PC-9 (cell line): Measurements from ENCODE around the gene PBX1. TPM values are rescaled to one million over a fixed set of nuclear protein-coding genes. Genes with fewer than 3 reads are reported as not detected.

Experiments used
- BruUV-seq: library from RNA; stranded (reverse); fragments of 400-500 nt; replicated peaks from 2 replicates; lab custom pipeline; 2021; lab: Mats Ljungman, UMichigan
- CTCF ChIA-PET: fragments of 300-600 bp; sonication (Branson Sonifier 250); formaldehyde crosslinking; loops from one replicate; lab custom pipeline; 2022; ENCODE audit warnings: antibody characterized with exemption; lab: Charles Lee
- POLR2A ChIA-PET: fragments of 300-600 bp; sonication (Branson Sonifier 250); formaldehyde crosslinking; loops from one replicate; lab custom pipeline; 2022; ENCODE audit warnings: antibody characterized with exemption; ENCODE audit not compliant: unreplicated experiment; lab: Charles Lee
- DNase-seq, 2 experiments: peaks; one replicate each; pipeline versions ENCODE4 v3.0.0 to v3.0.0-alpha.2; 2015 to 2022; ENCODE audit warnings: mixed read lengths in 1 of 2
- H2AFZ ChIP-seq: fragments of 200-600 bp; sonication (generic); 2 replicates; pipeline ENCODE4 v1.8.1; 2017; ENCODE audit warnings: antibody characterized with exemption
- H3F3A ChIP-seq: fragments of 200-600 bp; sonication (generic); 2 replicates; pipeline ENCODE4 v1.8.1; 2017; ENCODE audit warnings: antibody characterized with exemption, mild to moderate bottlenecking, low read depth; ENCODE audit not compliant: insufficient read depth
- H3K27ac ChIP-seq: fragments of 200-600 bp; sonication (generic); 2 replicates; pipeline ENCODE4 v1.6.1; 2016; ENCODE audit warnings: mixed run types
- H3K27me3 ChIP-seq: fragments of 200-600 bp; sonication (generic); 2 replicates; pipeline ENCODE4 v1.6.1; 2016; ENCODE audit warnings: low read depth, mixed run types; ENCODE audit not compliant: insufficient read depth
- H3K36me3 ChIP-seq: fragments of 200-600 bp; sonication (generic); 2 replicates; pipeline ENCODE4 v1.6.1; 2016; ENCODE audit warnings: low read depth, mixed run types
- H3K4me1 ChIP-seq: fragments of 200-600 bp; sonication (generic); replicated peaks from 2 replicates; pipeline ENCODE4 v1.6.1; 2016; ENCODE audit warnings: mixed run types; ENCODE audit not compliant: insufficient read depth
- H3K4me2 ChIP-seq: fragments of 200-600 bp; sonication (generic); 2 replicates; pipeline ENCODE4 v1.6.1; 2017; ENCODE audit warnings: mixed run types
- H3K4me3 ChIP-seq: fragments of 200-600 bp; sonication (generic); 2 replicates; pipeline ENCODE4 v1.6.1; 2016; ENCODE audit warnings: mixed run types
- H3K79me2 ChIP-seq: fragments of 200-600 bp; sonication (generic); 2 replicates; pipeline ENCODE4 v1.6.1; 2017; ENCODE audit warnings: low read depth, mixed run types
- H3K9me2 ChIP-seq: fragments of 200-600 bp; sonication (generic); 2 replicates; pipeline ENCODE4 v1.8.1; 2017; ENCODE audit warnings: mild to moderate bottlenecking; ENCODE audit not compliant: insufficient read depth
- H3K9me3 ChIP-seq: fragments of 200-600 bp; sonication (generic); 2 replicates; pipeline ENCODE4 v1.8.1; 2016; ENCODE audit warnings: low read depth; ENCODE audit not compliant: insufficient read depth
- H4K20me1 ChIP-seq: fragments of 200-600 bp; sonication (generic); 2 replicates; pipeline ENCODE4 v1.8.1; 2017; ENCODE audit not compliant: insufficient read depth
- CTCF ChIP-seq: fragments of 200-600 bp; sonication (generic); conservative IDR thresholded peaks from 2 replicates; pipeline ENCODE4 v1.6.1; 2017; ENCODE audit warnings: mixed run types, antibody characterized with exemption, mild to moderate bottlenecking, moderate library complexity
- EZH2 ChIP-seq: fragments of 200-600 bp; sonication (generic); IDR thresholded peaks from 2 replicates; pipeline ENCODE4 v1.8.0; 2017; ENCODE audit warnings: antibody characterized with exemption, low read depth
- intact Hi-C: fragments of 100-400 bp; cut with micrococcal nuclease; formaldehyde crosslinking; loops from one replicate; pipeline ENCODE4 v1.10.0; 2022; ENCODE audit not compliant: unreplicated experiment
- total RNA-seq: library from RNA; stranded (reverse); gene quantifications from 2 replicates; pipeline ENCODE4 v1.2.3, GENCODE V29; 2021

The PBX1 gene
- total RNA-seq, 1 experiment from 2014 or later = 57.7 TPM

DNA sequence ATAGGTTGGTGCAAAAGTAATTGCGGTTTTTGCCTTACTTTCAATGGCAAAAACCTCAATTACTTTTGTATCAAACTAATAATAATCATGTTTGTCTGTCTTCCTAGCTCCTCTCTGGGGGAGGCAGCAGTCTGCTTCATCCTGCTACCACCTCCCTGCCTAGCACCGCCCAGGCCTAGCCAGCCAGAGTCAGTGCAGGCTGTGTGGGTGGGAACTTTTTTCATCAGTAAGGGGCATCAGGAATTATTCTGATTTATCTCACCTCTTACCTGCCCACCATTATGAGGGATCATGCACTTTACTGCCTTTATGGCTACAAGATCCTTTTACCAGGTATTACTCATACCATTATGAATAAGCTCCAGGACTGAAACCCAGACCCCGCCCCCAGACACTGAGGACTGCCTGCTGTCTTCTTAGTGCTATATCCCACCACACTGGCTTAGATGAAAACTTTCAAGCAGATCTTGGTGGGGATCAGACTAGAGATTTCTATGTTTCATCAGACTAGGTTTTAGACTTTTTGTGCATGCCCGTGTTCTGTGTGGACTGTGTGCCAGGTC, 116.4 kb downstream of the PBX1 start:
- Histone ChIP-seq H3K4me3 (no peak overlapping the region), H2AFZ (no peak overlapping the region), H3K4me1 (peaks cover 28% of the 10 kb centered on the region), H4K20me1 (no peaks in the 10 kb centered on the region), H3K36me3 (peaks cover 4% of the 10 kb centered on the region; the same call in 1 of the 2 replicates), H3F3A (peaks cover 6% of the 10 kb centered on the region), H3K9me2 (no peaks in the 10 kb centered on the region), H3K9me3 (no peaks in the 10 kb centered on the region), H3K4me2 (peak overlapping the region; percentile 17), H3K27me3 (no peaks in the 10 kb centered on the region), H3K79me2 (peaks cover 17% of the 10 kb centered on the region), H3K27ac (peak overlapping the region; percentile 47)
- DNase-seq = peak; percentile 29 to 52
- no TSS peak for BruUV-seq
- intact Hi-C loops = no loop called here
- TF ChIP-seq CTCF = no peak
- CTCF ChIA-PET = interaction anchor here (0.5 kb wide), 1 partner anchor 73 kb away, joined by 5 read pairs; no protein-coding TSS in a partner anchor
- POLR2A ChIA-PET = interaction anchor here (0.6 kb wide), 1 partner anchor 116 kb away, joined by 3 read pairs; the partner anchor contains the start of gene PBX1

DNA sequence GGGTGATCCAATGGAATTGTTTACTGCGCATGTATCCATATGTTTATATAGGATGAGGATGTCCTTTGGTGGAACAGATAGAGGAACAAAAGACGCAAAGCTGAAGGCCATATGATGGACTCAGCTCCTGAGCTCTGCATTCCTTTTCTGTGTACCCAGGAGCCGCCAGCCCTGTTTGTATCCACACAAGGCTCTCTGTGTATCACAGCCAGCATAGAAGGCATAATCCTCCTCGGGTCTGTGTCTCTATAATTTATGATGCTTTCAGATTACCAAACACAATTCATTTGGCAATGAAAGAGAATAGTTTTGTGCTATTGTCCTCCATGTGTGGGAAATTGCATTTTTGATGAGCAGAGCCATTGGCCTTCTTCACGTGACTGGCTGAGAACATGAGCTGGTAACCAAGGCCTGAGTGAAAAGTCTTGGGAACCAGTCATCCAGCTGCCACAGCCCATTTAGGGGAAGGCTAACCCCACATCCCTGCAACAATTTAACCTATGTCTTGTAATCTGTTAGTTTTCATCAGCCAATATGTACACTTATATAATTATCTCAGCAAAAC, 119.2 kb downstream of the PBX1 start:
- no peaks in the 10 kb centered on the region for H3K9me2 ChIP-seq
- peaks cover 10% of the 10 kb centered on the region for H3K36me3 ChIP-seq
- H2AFZ ChIP-seq = no peak overlapping the region
- H3K27ac ChIP-seq = no peak overlapping the region
- H4K20me1 ChIP-seq = no peaks in the 10 kb centered on the region
- DNase-seq = no peak
- TF ChIP-seq CTCF (no peak), EZH2 (no peak)
- CTCF ChIA-PET = no interaction called here
- H3K4me3 ChIP-seq = no peak overlapping the region
- peaks cover 12% of the 10 kb centered on the region for H3K79me2 ChIP-seq
- no TSS peak for BruUV-seq
- no peak overlapping the region for H3K4me2 ChIP-seq
- intact Hi-C loops = no loop called here
- peaks cover 56% of the 10 kb centered on the region for H3K4me1 ChIP-seq
- H3K9me3 ChIP-seq = no peaks in the 10 kb centered on the region
- H3K27me3 ChIP-seq = no peaks in the 10 kb centered on the region
- H3F3A ChIP-seq = peaks cover 26% of the 10 kb centered on the region
- POLR2A ChIA-PET = no interaction called here

- peak overlapping the region; percentile 72 for H3K4me2 ChIP-seq
- intact Hi-C loops = loop anchor here (2.0 to 5.0 kb wide), 2 partner anchors 45 to 80 kb away; no protein-coding TSS in a partner anchor
- no peak for DNase-seq
- no peaks in the 10 kb centered on the region for H3K9me2 ChIP-seq
- H3K27ac ChIP-seq = peak overlapping the region; percentile 97
- peaks cover 30% of the 10 kb centered on the region for H3F3A ChIP-seq
- no TSS peak for BruUV-seq
- no peak overlapping the region; the same call in 1 of the 2 replicates for H3K4me3 ChIP-seq
- H3K4me1 ChIP-seq = peaks cover 55% of the 10 kb centered on the region
- no peaks in the 10 kb centered on the region for H3K27me3 ChIP-seq
- H3K36me3 ChIP-seq = peaks cover 11% of the 10 kb centered on the region
- H3K9me3 ChIP-seq = no peaks in the 10 kb centered on the region
- H4K20me1 ChIP-seq = no peaks in the 10 kb centered on the region
- POLR2A ChIA-PET = no interaction called here
- no peaks in the 10 kb centered on the region for H3K79me2 ChIP-seq
- CTCF ChIA-PET = no interaction called here
- no peak overlapping the region for H2AFZ ChIP-seq
- TF ChIP-seq EZH2 (no peak), CTCF (no peak)
Observed at GRCh38 chr1:164682570-164682969, 123.6 kb downstream of the PBX1 start.
